ENCODE results near the gene CRB2. TPM values are rescaled to one million over a fixed set of nuclear protein-coding genes. Genes with fewer than 3 reads are reported as not detected.

Gene CRB2
- total and polyA plus RNA-seq, 2 experiments from 2014 or later: 8.3 to 91.7 TPM

GRCh38 chr9:123365881-123366528, 10.0 kb downstream of the CRB2 start:
- TF ChIP-seq CTCF (IDR thresholded peaks at IDR 0.05; ENCODE audit: low read depth, low read length): no peak
- no peak for DNase-seq (ENCODE audit: low read depth in 1 of 2, low spot score in 1 of 2)
- no peaks in the 10 kb centered on the region for H3K9me3 ChIP-seq (ENCODE audit: low read depth)
- peaks cover 34% of the 10 kb centered on the region for H3K4me1 ChIP-seq (ENCODE audit: low read depth)
- H3K4me3 ChIP-seq: no peak overlapping the region
- no peaks in the 10 kb centered on the region for H3K36me3 ChIP-seq
- H3K27me3 ChIP-seq: no peaks in the 10 kb centered on the region
- no peak overlapping the region for H3K27ac ChIP-seq

- no peaks in the 10 kb centered on the region for H3K36me3 ChIP-seq
- no peaks in the 10 kb centered on the region for H3K27me3 ChIP-seq
- no peaks in the 10 kb centered on the region for H3K9me3 ChIP-seq (ENCODE audit: low read depth)
- TF ChIP-seq CTCF (IDR thresholded peaks at IDR 0.05; ENCODE audit: low read depth, low read length): no peak
- peaks cover 15% of the 10 kb centered on the region for H3K4me1 ChIP-seq (ENCODE audit: low read depth)
- no peak overlapping the region for H3K4me3 ChIP-seq
- no peak overlapping the region for H3K27ac ChIP-seq
- DNase-seq (ENCODE audit: low read depth in 1 of 2, low spot score in 1 of 2): no peak
Measured at GRCh38 chr9:123368023-123368422, 12.0 kb downstream of the CRB2 start.

- H3K27me3 ChIP-seq: no peaks in the 10 kb centered on the region
- DNase-seq (ENCODE audit: low read depth in 1 of 2, low spot score in 1 of 2): no peak
- no peaks in the 10 kb centered on the region for H3K36me3 ChIP-seq
- H3K9me3 ChIP-seq (ENCODE audit: low read depth): no peaks in the 10 kb centered on the region
- H3K27ac ChIP-seq: no peak overlapping the region
- no peak overlapping the region for H3K4me3 ChIP-seq
- no peak for TF ChIP-seq CTCF (IDR thresholded peaks at IDR 0.05; ENCODE audit: low read depth, low read length)
- peaks cover 12% of the 10 kb centered on the region for H3K4me1 ChIP-seq (ENCODE audit: low read depth)
Measured at GRCh38 chr9:123368536-123369153, 12.6 kb downstream of the CRB2 start.

GRCh38 chr9:123369296-123369695, 13.3 kb downstream of the CRB2 start:
- Histone ChIP-seq H3K9me3 (ENCODE audit: low read depth) (no peaks in the 10 kb centered on the region), H3K4me1 (ENCODE audit: low read depth) (peaks cover 12% of the 10 kb centered on the region), H3K27me3 (no peaks in the 10 kb centered on the region), H3K27ac (no peak overlapping the region), H3K4me3 (no peak overlapping the region), H3K36me3 (no peaks in the 10 kb centered on the region)
- no peak for TF ChIP-seq CTCF (IDR thresholded peaks at IDR 0.05; ENCODE audit: low read depth, low read length)
- DNase-seq (ENCODE audit: low read depth in 1 of 2, low spot score in 1 of 2): no peak

GRCh38 chr9:123370108-123370507, 14.1 kb downstream of the CRB2 start:
- TF ChIP-seq CTCF (IDR thresholded peaks at IDR 0.05; ENCODE audit: low read depth, low read length): no peak
- Histone ChIP-seq H3K27me3 (no peaks in the 10 kb centered on the region), H3K4me1 (ENCODE audit: low read depth) (peaks cover 16% of the 10 kb centered on the region), H3K36me3 (no peaks in the 10 kb centered on the region), H3K9me3 (ENCODE audit: low read depth) (no peaks in the 10 kb centered on the region), H3K27ac (no peak overlapping the region), H3K4me3 (no peak overlapping the region)
- DNase-seq (ENCODE audit: low read depth in 1 of 2, low spot score in 1 of 2): no peak
